Neural cell (in vitro differentiated cells): ENCODE measurements around the gene FAM170B. TPM values are rescaled to one million over a fixed set of nuclear protein-coding genes. Genes with fewer than 3 reads are reported as not detected.

ENCODE experiments used
- H2AFZ ChIP-seq: fragments of 200-600, 300-800 bp; sonication (generic), shearing (Covaris generic); 2 replicates; pipeline ENCODE4 v1.6.0; 2014; ENCODE audit warnings: low read depth, mild to moderate bottlenecking, antibody characterized with exemption, low read length, moderate library complexity
- H3F3A ChIP-seq: fragments of 200-600 bp; shearing (Covaris generic); 2 replicates; pipeline ENCODE4 v1.6.1; 2016; ENCODE audit warnings: mild to moderate bottlenecking, moderate library complexity, mixed read lengths, antibody characterized with exemption, low read length; ENCODE audit not compliant: insufficient read depth, poor library complexity, severe bottlenecking
- H3K27ac ChIP-seq: fragments of 200-600, 300-800 bp; sonication (generic), shearing (Covaris generic); 2 replicates; pipeline ENCODE4 v1.5.1; 2014; ENCODE audit warnings: mild to moderate bottlenecking, low read length, moderate library complexity
- H3K27me3 ChIP-seq: fragments of 300-800, 200-600 bp; sonication (generic), shearing (Covaris generic); 2 replicates; pipeline ENCODE4 v1.6.0; 2014; ENCODE audit warnings: mild to moderate bottlenecking, low read depth, low read length, moderate library complexity; ENCODE audit not compliant: insufficient read depth
- H3K36me3 ChIP-seq: fragments of 300-800, 200-600 bp; sonication (generic), shearing (Covaris generic); 2 replicates; pipeline ENCODE4 v1.5.1; 2014; ENCODE audit warnings: mild to moderate bottlenecking, antibody characterized with exemption, low read length, moderate library complexity; ENCODE audit not compliant: insufficient read depth
- H3K4me2 ChIP-seq: fragments of 300-800, 200-600 bp; sonication (generic), shearing (Covaris generic); 2 replicates; pipeline ENCODE4 v1.6.0; 2014; ENCODE audit warnings: mild to moderate bottlenecking, low read length
- H3K4me3 ChIP-seq: fragments of 300-800, 200-600 bp; sonication (generic), shearing (Covaris generic); 2 replicates; pipeline ENCODE4 v1.5.1; 2014; ENCODE audit warnings: mild to moderate bottlenecking, low read length, moderate library complexity
- H3K79me2 ChIP-seq: fragments of 200-600 bp; shearing (Covaris generic); replicated peaks from 2 replicates; pipeline ENCODE4 v1.6.0; 2014; ENCODE audit warnings: mild to moderate bottlenecking, low read length, moderate library complexity; ENCODE audit not compliant: insufficient read depth
- H3K9ac ChIP-seq: fragments of 300-800, 200-600 bp; sonication (generic), shearing (Covaris generic); 2 replicates; pipeline ENCODE4 v1.6.1; 2016; ENCODE audit warnings: mild to moderate bottlenecking, low read length, mixed read lengths
- H3K9me2 ChIP-seq: fragments of 200-600 bp; shearing (Covaris generic); 2 replicates; pipeline ENCODE4 v1.6.1; 2016; ENCODE audit warnings: mild to moderate bottlenecking, low read length, mixed read lengths; ENCODE audit not compliant: insufficient read depth
- H3K9me3 ChIP-seq: fragments of 200-600, 300-800 bp; sonication (generic), shearing (Covaris generic); 2 replicates; pipeline ENCODE4 v1.6.1; 2016; ENCODE audit warnings: mild to moderate bottlenecking, mixed run types, low read length, moderate library complexity, mixed read lengths
- H4K20me1 ChIP-seq: fragments of 200-600 bp; shearing (Covaris generic); 2 replicates; pipeline ENCODE4 v1.6.1; 2016; ENCODE audit warnings: mild to moderate bottlenecking, mixed run types; ENCODE audit not compliant: insufficient read depth
- EP300 ChIP-seq: fragments of 450-650 bp; conservative IDR thresholded peaks from 2 replicates; pipeline ENCODE4 v1.6.1; 2014; ENCODE audit warnings: antibody characterized with exemption, mild to moderate bottlenecking, moderate library complexity; ENCODE audit not compliant: poor library complexity, severe bottlenecking
- EZH2 ChIP-seq: fragments of 200-600, 300-800 bp; shearing (Covaris generic), sonication (generic); IDR thresholded peaks from 2 replicates; pipeline ENCODE4 v1.6.1; 2014; ENCODE audit warnings: antibody characterized with exemption, low read length, borderline replicate concordance, mild to moderate bottlenecking; ENCODE audit not compliant: insufficient read depth, poor library complexity, severe bottlenecking
- MXI1 ChIP-seq: fragments of 450-650 bp; conservative IDR thresholded peaks from 2 replicates; pipeline ENCODE4 v1.6.1; 2014; ENCODE audit warnings: antibody characterized with exemption, mild to moderate bottlenecking; ENCODE audit not compliant: poor library complexity, severe bottlenecking
- POLR2AphosphoS5 ChIP-seq: IDR thresholded peaks from 2 replicates; pipeline ENCODE4 v1.6.1; 2012
- SMC3 ChIP-seq: fragments of 450-650 bp; conservative IDR thresholded peaks from 2 replicates; pipeline ENCODE4 v1.6.1; 2014; ENCODE audit warnings: antibody characterized with exemption, mild to moderate bottlenecking, moderate library complexity; ENCODE audit not compliant: poor library complexity
- TAF1 ChIP-seq: IDR thresholded peaks from 2 replicates; pipeline ENCODE4 v1.6.1; 2012; ENCODE audit warnings: low read depth
- polyA plus RNA-seq: library from polyadenylated mRNA; depleted of rRNA; stranded (reverse); fragments of >200 nt; gene quantifications from 2 replicates; pipeline ENCODE4 v1.2.3, GENCODE V29; 2014
- TF ChIP-seq, protein P1 (sequence below): IDR thresholded peaks from 2 replicates; pipeline ENCODE4 v1.6.1; 2012; ENCODE audit warnings: borderline replicate concordance
- TF ChIP-seq, protein P2 (sequence below): fragments of 450-650 bp; IDR thresholded peaks from 2 replicates; pipeline ENCODE4 v1.5.1; 2014; ENCODE audit warnings: antibody characterized with exemption, mild to moderate bottlenecking, moderate library complexity; ENCODE audit not compliant: poor library complexity, severe bottlenecking

FAM170B gene
- polyA plus RNA-seq, 1 donor from 2014 or later: not detected

DNA sequence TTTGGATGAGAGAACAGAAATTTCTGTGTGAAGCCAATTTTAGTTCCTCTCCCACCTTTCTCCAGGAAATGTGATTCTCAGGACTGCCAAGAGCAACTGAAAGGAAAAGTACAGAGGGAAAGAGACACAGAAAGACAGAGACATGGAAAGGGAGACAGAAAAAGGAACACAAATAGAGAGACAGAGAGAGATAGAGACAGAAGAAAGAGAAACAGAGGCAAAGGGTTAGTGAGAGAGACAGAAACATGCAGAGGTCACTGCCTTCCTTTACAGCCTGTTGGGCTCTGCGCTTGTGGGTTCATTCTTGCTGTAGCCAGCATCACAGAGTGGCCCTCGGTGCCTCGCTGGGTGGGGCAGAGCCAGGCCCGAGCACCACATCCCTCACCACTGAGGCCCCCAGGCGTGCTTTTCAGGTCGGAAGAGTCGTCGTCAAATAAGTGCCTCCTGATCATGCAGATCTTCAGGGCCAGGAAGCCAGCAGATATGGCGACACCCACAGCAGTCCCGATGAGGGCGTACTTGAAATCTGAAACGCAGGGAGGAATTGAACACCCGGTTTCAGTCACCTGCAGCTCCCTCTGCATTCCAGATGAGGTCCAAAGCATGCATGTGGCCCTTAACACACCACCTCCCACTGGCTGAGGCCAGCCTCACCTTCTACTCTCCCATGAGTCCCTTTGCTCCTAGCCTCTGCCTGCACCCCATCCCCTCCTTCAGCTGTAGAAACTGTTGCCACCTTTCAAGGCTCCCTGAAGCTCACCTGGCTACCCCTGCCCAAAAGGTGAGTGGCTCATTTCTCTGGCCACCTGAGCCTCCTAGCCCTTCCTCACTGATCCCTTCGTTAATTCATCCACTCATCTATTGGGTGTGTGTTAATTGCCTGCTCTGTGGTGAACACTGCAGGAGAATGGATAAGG lies 32.9 kb upstream of the FAM170B start:
- no peaks in the 10 kb centered on the region for H3K9me3 ChIP-seq
- H4K20me1 ChIP-seq: no peaks in the 10 kb centered on the region
- H3K4me2 ChIP-seq: no peak overlapping the region
- no peaks in the 10 kb centered on the region for H3F3A ChIP-seq
- H3K27me3 ChIP-seq: no peaks in the 10 kb centered on the region
- TF ChIP-seq, protein P1, sequence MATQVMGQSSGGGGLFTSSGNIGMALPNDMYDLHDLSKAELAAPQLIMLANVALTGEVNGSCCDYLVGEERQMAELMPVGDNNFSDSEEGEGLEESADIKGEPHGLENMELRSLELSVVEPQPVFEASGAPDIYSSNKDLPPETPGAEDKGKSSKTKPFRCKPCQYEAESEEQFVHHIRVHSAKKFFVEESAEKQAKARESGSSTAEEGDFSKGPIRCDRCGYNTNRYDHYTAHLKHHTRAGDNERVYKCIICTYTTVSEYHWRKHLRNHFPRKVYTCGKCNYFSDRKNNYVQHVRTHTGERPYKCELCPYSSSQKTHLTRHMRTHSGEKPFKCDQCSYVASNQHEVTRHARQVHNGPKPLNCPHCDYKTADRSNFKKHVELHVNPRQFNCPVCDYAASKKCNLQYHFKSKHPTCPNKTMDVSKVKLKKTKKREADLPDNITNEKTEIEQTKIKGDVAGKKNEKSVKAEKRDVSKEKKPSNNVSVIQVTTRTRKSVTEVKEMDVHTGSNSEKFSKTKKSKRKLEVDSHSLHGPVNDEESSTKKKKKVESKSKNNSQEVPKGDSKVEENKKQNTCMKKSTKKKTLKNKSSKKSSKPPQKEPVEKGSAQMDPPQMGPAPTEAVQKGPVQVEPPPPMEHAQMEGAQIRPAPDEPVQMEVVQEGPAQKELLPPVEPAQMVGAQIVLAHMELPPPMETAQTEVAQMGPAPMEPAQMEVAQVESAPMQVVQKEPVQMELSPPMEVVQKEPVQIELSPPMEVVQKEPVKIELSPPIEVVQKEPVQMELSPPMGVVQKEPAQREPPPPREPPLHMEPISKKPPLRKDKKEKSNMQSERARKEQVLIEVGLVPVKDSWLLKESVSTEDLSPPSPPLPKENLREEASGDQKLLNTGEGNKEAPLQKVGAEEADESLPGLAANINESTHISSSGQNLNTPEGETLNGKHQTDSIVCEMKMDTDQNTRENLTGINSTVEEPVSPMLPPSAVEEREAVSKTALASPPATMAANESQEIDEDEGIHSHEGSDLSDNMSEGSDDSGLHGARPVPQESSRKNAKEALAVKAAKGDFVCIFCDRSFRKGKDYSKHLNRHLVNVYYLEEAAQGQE: no peak
- H3K9ac ChIP-seq: no peak overlapping the region
- no peak overlapping the region for H2AFZ ChIP-seq
- no peaks in the 10 kb centered on the region for H3K9me2 ChIP-seq
- no peak overlapping the region for H3K4me3 ChIP-seq
- H3K36me3 ChIP-seq: no peaks in the 10 kb centered on the region
- H3K27ac ChIP-seq: no peak overlapping the region
- H3K79me2 ChIP-seq: no peaks in the 10 kb centered on the region

DNA sequence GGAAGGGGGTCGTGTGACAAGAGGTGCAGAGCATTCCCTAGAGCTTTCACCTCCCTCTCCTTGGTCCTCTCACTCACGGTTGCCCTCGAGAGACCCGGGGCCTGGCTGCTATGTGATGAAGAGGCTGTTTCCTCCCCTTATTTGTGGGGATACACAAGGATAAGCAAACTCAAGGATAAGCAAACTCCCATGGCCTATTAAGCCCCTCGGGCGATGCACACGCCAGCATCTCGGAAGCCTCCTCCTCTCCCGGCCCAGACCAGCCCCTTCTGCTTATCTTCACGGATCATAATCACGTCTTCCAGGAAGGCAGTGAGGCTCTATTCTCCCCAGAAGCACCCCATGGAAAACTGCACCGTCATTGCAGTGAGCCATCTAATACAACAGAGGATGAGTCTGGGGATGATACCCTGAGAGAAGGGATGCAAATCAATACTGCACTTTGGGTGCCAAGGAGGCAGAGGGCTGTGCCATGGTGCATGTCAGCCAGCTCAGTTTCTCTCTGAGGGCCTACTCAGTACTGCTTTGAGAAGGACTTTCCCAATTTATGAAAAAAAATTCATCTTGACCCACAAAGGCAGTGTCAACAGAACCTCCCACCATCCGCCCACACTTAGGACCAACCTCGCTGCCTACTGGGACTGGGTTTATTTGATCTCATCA lies 32.1 kb upstream of the FAM170B start:
- Histone ChIP-seq H3K79me2 (no peaks in the 10 kb centered on the region), H3K4me3 (no peak overlapping the region), H3K9me2 (no peaks in the 10 kb centered on the region), H3K27me3 (no peaks in the 10 kb centered on the region), H3K9ac (no peak overlapping the region), H3K9me3 (no peaks in the 10 kb centered on the region), H4K20me1 (no peaks in the 10 kb centered on the region), H3K27ac (no peak overlapping the region), H3K36me3 (no peaks in the 10 kb centered on the region), H3K4me2 (no peak overlapping the region), H2AFZ (no peak overlapping the region), H3F3A (no peaks in the 10 kb centered on the region)
- TF ChIP-seq SMC3 (no peak), TAF1 (no peak), EZH2 (no peak), POLR2AphosphoS5 (no peak), EP300 (no peak), MXI1 (no peak)
- TF ChIP-seq, protein P2, sequence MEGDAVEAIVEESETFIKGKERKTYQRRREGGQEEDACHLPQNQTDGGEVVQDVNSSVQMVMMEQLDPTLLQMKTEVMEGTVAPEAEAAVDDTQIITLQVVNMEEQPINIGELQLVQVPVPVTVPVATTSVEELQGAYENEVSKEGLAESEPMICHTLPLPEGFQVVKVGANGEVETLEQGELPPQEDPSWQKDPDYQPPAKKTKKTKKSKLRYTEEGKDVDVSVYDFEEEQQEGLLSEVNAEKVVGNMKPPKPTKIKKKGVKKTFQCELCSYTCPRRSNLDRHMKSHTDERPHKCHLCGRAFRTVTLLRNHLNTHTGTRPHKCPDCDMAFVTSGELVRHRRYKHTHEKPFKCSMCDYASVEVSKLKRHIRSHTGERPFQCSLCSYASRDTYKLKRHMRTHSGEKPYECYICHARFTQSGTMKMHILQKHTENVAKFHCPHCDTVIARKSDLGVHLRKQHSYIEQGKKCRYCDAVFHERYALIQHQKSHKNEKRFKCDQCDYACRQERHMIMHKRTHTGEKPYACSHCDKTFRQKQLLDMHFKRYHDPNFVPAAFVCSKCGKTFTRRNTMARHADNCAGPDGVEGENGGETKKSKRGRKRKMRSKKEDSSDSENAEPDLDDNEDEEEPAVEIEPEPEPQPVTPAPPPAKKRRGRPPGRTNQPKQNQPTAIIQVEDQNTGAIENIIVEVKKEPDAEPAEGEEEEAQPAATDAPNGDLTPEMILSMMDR: no peak
- TF ChIP-seq, protein P1: no peak
